HG02884 (cell line): ENCODE measurements around the gene CSRP1.
"Not testable (repeated sequence)": the region's sequence is repeated elsewhere in the genome, so short reads cannot be mapped to it uniquely, and the experiment has no call there.

ENCODE experiments used
- ATAC-seq: cut with Tn5 transposase; IDR thresholded peaks from one replicate; pipeline ENCODE4 v1.9.1; 2021; ENCODE audit warnings: mild to moderate bottlenecking, moderate library complexity; ENCODE audit not compliant: unreplicated experiment

The CSRP1 gene

GRCh38 chr1:201479201-201479730, 27.7 kb downstream of the CSRP1 start:
- ATAC-seq: no peak

- ATAC-seq: not testable (repeated sequence)
These were observed 28.3 kb downstream of the CSRP1 start for GRCh38 chr1:201478666-201479065.

GRCh38 chr1:201476670-201477344, 30.1 kb downstream of the CSRP1 start:
- ATAC-seq: no peak

- ATAC-seq: no peak
These were observed 30.8 kb downstream of the CSRP1 start for GRCh38 chr1:201475915-201476669.

- ATAC-seq: no peak
These were observed 31.8 kb downstream of the CSRP1 start for GRCh38 chr1:201475130-201475529.

- ATAC-seq: no peak
These were observed 33.6 kb downstream of the CSRP1 start for GRCh38 chr1:201473296-201473695.

- not testable (repeated sequence) for ATAC-seq
These were observed 34.6 kb downstream of the CSRP1 start for GRCh38 chr1:201472321-201472720.

- no peak for ATAC-seq
These were observed 35.2 kb downstream of the CSRP1 start for GRCh38 chr1:201471772-201472171.

- ATAC-seq: no peak
These were observed 36.3 kb downstream of the CSRP1 start for GRCh38 chr1:201470581-201470980.

GRCh38 chr1:201469645-201470074, 37.3 kb downstream of the CSRP1 start:
- ATAC-seq: no peak

- peak; percentile 61 for ATAC-seq
These were observed 37.9 kb downstream of the CSRP1 start, which contains the start of gene PHLDA3 for GRCh38 chr1:201468844-201469644. PHLDA3 (minus strand) TSS chr1:201469188; CDS start chr1:201468786, 402 bp downstream.

- peak; percentile 34 for ATAC-seq
These were observed 38.5 kb downstream of the CSRP1 start for GRCh38 chr1:201468501-201468843.

- no peak for ATAC-seq
These were observed 40.4 kb downstream of the CSRP1 start for GRCh38 chr1:201466492-201466891.

- ATAC-seq: no peak
These were observed 41.1 kb downstream of the CSRP1 start for GRCh38 chr1:201465698-201466290.

GRCh38 chr1:201463071-201463552, 43.8 kb downstream of the CSRP1 start:
- ATAC-seq: no peak

GRCh38 chr1:201461645-201462441, 45.1 kb downstream of the CSRP1 start:
- ATAC-seq: no peak

- no peak for ATAC-seq
These were observed 45.9 kb downstream of the CSRP1 start for GRCh38 chr1:201460814-201461644.

- no peak for ATAC-seq
These were observed 47.1 kb downstream of the CSRP1 start for GRCh38 chr1:201459775-201460174.

- ATAC-seq: no peak
These were observed 47.9 kb downstream of the CSRP1 start for GRCh38 chr1:201459052-201459451.
